Vagina (tissue), 2 donors: ENCODE measurements around the gene ABCG2. TPM values are rescaled to one million over a fixed set of nuclear protein-coding genes. Genes with fewer than 3 reads are reported as not detected.

Experiments used
- DNase-seq, 2 donors: peaks; one replicate each; pipeline ENCODE4 v3.0.0-alpha.2; 2017; ENCODE audit errors: extremely low spot score in 2 of 2
- H3K27ac ChIP-seq: fragments of 200-600 bp; sonication (generic); one replicate; pipeline ENCODE4 v1.5.1; 2019
- H3K27me3 ChIP-seq: fragments of 200-600 bp; sonication (generic); one replicate; pipeline ENCODE4 v1.5.1; 2019
- H3K36me3 ChIP-seq, 2 donors: fragments of 200-600 bp; sonication (generic); one replicate each; pipeline ENCODE4 v1.5.1; 2017 to 2019
- H3K4me1 ChIP-seq: fragments of 200-600 bp; sonication (generic); one replicate; pipeline ENCODE4 v1.5.1; 2019
- H3K4me3 ChIP-seq, 2 donors: fragments of 200-600 bp; sonication (generic); 1 replicate in 1 of 2; 2 replicates in 1 of 2; pipeline ENCODE4 v1.5.1; 2016 to 2019
- H3K9me3 ChIP-seq: fragments of 200-600 bp; sonication (generic); one replicate; pipeline ENCODE4 v1.5.1; 2019
- CTCF ChIP-seq, 3 experiments: fragments of 450-650 bp in 2 of 3; fragments of 200-600 bp in 1 of 3; sonication (generic) in 1 of 3; IDR thresholded peaks; one replicate each; pipeline ENCODE4 v1.5.1; 2017 to 2019; ENCODE audit warnings: antibody characterized with exemption in 3 of 3, mild to moderate bottlenecking in 2 of 3, moderate library complexity in 2 of 3
- POLR2A ChIP-seq, 2 donors: fragments of 450-650 bp; IDR thresholded peaks; one replicate each; pipeline ENCODE4 v1.6.1; 2017; ENCODE audit warnings: antibody characterized with exemption in 2 of 2, mild to moderate bottlenecking in 2 of 2, moderate library complexity in 2 of 2
- POLR2AphosphoS5 ChIP-seq, 2 donors: sonication (generic); formaldehyde crosslinking; IDR thresholded peaks; one replicate each; pipeline ENCODE4 v1.9.0; 2017; ENCODE audit warnings: antibody characterized with exemption in 2 of 2, mild to moderate bottlenecking in 2 of 2, low read depth in 1 of 2; ENCODE audit not compliant: insufficient read depth in 1 of 2
- intact Hi-C: fragments of 100-400 bp; cut with DNase I; formaldehyde crosslinking; loops from one replicate; pipeline ENCODE4 v1.15.1; 2023
- total RNA-seq: library from RNA; depleted of rRNA; stranded (reverse); fragments of >200 nt; gene quantifications from one replicate; pipeline ENCODE4 v1.2.3, GENCODE V29; 2016

ABCG2 gene
- total RNA-seq, 1 donor from 2014 or later: 7.4 TPM

GRCh38 chr4:88093874-88094273 lies 64.6 kb downstream of the ABCG2 start:
- Histone ChIP-seq H3K4me1 (no peaks in the 10 kb centered on the region), H3K27me3 (no peaks in the 10 kb centered on the region), H3K4me3 (no peak overlapping the region), H3K27ac (no peak overlapping the region), H3K36me3 (no peaks in the 10 kb centered on the region), H3K9me3 (no peaks in the 10 kb centered on the region)
- no peak for DNase-seq
- no peak for TF ChIP-seq POLR2A (IDR thresholded peaks at IDR 0.05)
- no peak for TF ChIP-seq POLR2AphosphoS5 (IDR thresholded peaks at IDR 0.05; ENCODE audit: insufficient read depth in 1 of 2, low read depth in 1 of 2)
- no peak for TF ChIP-seq CTCF (IDR thresholded peaks at IDR 0.05)
- intact Hi-C loops: no loop called here

GRCh38 chr4:88091378-88091777 lies 67.1 kb downstream of the ABCG2 start:
- no peak overlapping the region for H3K27ac ChIP-seq
- intact Hi-C loops: no loop called here

GRCh38 chr4:88090898-88091297 lies 67.5 kb downstream of the ABCG2 start:
- H3K27ac ChIP-seq: no peak overlapping the region
- H3K9me3 ChIP-seq: no peaks in the 10 kb centered on the region
- intact Hi-C loops: no loop called here
- TF ChIP-seq CTCF (IDR thresholded peaks at IDR 0.05): no peak
- no peak for TF ChIP-seq POLR2A (IDR thresholded peaks at IDR 0.05)
- no peak for TF ChIP-seq POLR2AphosphoS5 (IDR thresholded peaks at IDR 0.05; ENCODE audit: insufficient read depth in 1 of 2, low read depth in 1 of 2)
- no peak overlapping the region for H3K4me3 ChIP-seq
- DNase-seq: no peak
- H3K4me1 ChIP-seq: no peaks in the 10 kb centered on the region
- H3K27me3 ChIP-seq: no peaks in the 10 kb centered on the region
- H3K36me3 ChIP-seq: no peaks in the 10 kb centered on the region

More at GRCh38 chr4:88091378-88091777, 67.1 kb downstream of the ABCG2 start:
- TF ChIP-seq POLR2AphosphoS5 (IDR thresholded peaks at IDR 0.05; ENCODE audit: insufficient read depth in 1 of 2, low read depth in 1 of 2): no peak
- no peak for TF ChIP-seq POLR2A (IDR thresholded peaks at IDR 0.05)
- TF ChIP-seq CTCF (IDR thresholded peaks at IDR 0.05): no peak
- Histone ChIP-seq H3K36me3 (no peaks in the 10 kb centered on the region), H3K4me1 (no peaks in the 10 kb centered on the region), H3K27me3 (no peaks in the 10 kb centered on the region), H3K9me3 (no peaks in the 10 kb centered on the region), H3K4me3 (no peak overlapping the region)
- DNase-seq: no peak

GRCh38 chr4:88087004-88087403 lies 71.4 kb downstream of the ABCG2 start:
- no peaks in the 10 kb centered on the region for H3K9me3 ChIP-seq
- intact Hi-C loops: no loop called here
- no peak for TF ChIP-seq POLR2AphosphoS5 (IDR thresholded peaks at IDR 0.05; ENCODE audit: insufficient read depth in 1 of 2, low read depth in 1 of 2)
- TF ChIP-seq POLR2A (IDR thresholded peaks at IDR 0.05): no peak
- TF ChIP-seq CTCF (IDR thresholded peaks at IDR 0.05): no peak

GRCh38 chr4:88080626-88081025 lies 77.8 kb downstream of the ABCG2 start:
- no peak overlapping the region for H3K27ac ChIP-seq
- DNase-seq: no peak
- TF ChIP-seq POLR2AphosphoS5 (IDR thresholded peaks at IDR 0.05; ENCODE audit: insufficient read depth in 1 of 2, low read depth in 1 of 2): no peak
- no peak for TF ChIP-seq CTCF (IDR thresholded peaks at IDR 0.05)
- no peak for TF ChIP-seq POLR2A (IDR thresholded peaks at IDR 0.05)
- H3K4me3 ChIP-seq: no peak overlapping the region
- H3K4me1 ChIP-seq: no peaks in the 10 kb centered on the region
- intact Hi-C loops: no loop called here
- H3K36me3 ChIP-seq: peaks cover 0 to 17% of the 10 kb centered on the region in 2 donors
- H3K27me3 ChIP-seq: no peaks in the 10 kb centered on the region
- H3K9me3 ChIP-seq: no peaks in the 10 kb centered on the region

More at GRCh38 chr4:88087004-88087403, 71.4 kb downstream of the ABCG2 start:
- H3K27me3 ChIP-seq: no peaks in the 10 kb centered on the region
- no peak overlapping the region for H3K27ac ChIP-seq
- no peak for DNase-seq
- no peaks in the 10 kb centered on the region for H3K4me1 ChIP-seq
- H3K36me3 ChIP-seq: no peaks in the 10 kb centered on the region
- no peak overlapping the region for H3K4me3 ChIP-seq
